Superior temporal gyrus (tissue), 1 donor: ENCODE measurements around the gene SHTN1.
A peak's percentile ranks its signal among the peaks of the same experiment; 100 is the strongest.

Experiments
- DNase-seq: peaks from one replicate; pipeline ENCODE4 v3.0.0-alpha.2; 2016; ENCODE audit errors: extremely low spot score

The SHTN1 gene

DNA sequence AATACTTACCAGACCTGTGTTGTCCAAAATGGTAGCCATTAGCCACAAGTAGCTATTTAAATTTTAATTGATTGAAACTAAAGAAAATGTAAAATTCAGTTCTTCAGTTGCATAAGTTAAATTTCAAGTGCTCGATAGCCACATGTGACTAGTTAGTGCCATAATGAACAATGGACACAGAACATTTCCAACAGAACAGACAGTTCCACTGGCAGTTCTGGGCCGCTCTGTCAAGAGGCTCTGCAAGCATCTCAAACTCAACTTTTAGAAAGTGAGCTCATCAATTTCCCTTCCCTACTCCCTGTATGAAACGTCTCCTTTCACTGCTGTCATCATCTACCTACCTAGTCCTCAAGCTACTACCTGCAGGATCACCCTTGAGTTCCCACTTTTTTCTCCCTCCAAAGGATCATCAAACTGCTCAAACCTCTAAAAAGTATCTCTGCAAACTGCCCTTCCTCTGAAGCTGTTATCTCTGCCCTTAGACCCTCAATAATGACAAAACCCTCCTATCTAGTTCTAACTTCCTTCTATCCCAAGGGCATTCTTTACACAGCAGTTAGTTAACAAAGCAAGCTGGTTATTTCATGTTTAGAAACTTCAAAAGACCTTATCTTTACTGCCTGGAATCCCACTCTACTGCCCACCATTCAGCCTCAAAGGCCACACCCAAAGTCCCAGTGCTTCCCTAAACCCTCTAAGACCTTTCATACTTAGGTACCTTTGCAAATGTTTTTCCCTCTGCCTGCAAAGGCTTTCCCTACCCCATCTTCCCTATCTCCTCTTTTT is 20.6 kb downstream of the SHTN1 start:
- DNase-seq = no peak

DNA sequence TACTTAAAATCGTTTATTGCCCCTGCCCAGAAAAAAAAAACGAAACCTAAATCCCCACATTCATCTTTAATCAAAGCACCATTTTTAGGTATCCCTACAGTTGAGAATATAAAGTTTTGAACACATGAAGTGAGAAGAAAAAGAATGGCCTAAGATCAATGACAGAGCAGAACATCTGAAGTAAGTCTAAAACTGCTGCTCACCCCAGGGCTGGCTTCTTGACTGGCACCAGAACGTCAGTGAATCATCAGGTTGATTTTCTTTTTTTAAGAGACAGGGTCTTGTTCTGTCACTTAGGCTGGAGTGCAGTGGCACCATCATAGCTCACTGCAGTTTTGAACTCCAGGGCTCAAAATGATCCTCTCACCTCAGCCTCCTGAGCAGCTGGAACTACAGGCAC is 24.9 kb downstream of the SHTN1 start:
- DNase-seq = no peak

DNA sequence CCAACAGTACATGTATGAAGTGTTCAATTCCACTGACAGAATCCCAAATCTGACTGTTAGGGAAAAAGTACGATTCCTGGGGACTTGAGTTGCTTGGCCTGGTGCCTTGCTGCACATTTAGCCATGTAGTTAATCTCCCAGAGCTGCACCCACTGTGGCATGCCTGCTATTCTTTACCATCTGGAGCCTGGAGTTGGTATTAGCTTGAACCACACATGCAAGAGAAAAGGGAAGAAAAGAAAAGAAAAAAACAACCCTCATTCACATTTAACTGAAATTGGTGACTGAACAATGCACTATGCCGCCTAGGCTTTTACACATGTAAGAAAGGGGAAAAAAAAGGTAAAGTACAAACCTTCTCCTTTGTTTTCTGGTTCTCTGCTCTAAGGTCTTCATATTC is 26.1 kb downstream of the SHTN1 start:
- DNase-seq = no peak

DNA sequence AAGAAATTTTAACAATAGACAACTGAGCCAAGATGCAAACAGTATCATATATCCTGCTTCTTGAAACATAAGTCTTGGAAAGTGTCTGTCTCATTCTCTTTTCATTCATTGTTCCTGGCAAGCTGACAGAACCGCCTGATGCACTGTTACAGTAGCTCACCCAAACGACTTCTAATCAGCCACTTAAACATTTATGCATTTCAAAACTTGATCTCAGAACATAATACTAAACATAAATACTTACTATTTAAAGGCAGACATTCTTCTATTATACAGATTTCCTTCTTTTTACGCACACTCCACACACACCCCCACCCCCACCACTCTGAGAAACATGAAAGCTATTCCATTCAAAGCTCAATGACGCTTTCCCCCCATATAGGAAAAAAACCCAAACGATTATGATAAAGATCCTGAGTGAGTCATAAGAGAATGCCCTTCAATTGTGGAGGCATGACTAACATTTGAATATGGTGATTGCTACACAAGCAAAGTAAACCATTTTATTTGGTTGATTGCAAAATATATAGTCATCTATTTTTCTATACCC is 30.5 kb downstream of the SHTN1 start:
- DNase-seq = peak; percentile 80

DNA sequence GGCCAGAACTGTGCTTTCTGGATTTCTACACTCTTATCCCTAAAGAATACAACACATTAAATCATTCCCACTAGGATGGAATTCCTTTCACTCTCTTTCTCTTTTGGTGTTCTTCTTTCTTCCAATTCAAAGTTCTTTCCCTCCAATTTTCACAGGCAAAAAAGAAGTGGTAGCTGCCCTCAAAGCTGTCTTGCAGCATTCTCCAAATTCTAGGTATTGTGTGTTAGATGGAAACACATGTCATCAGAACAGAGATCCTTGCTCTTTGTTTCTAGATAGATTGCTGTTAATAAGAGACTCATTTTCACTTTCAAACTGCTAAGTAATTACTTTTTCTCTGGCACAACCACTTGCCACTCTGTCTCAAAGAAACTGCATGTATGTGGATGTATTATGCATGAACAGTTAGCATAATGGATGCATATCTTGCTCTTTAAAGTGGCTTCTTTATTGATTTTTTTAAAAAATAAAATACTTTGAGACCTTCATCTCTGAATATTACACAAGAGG is 31.0 kb downstream of the SHTN1 start:
- no peak for DNase-seq

DNA sequence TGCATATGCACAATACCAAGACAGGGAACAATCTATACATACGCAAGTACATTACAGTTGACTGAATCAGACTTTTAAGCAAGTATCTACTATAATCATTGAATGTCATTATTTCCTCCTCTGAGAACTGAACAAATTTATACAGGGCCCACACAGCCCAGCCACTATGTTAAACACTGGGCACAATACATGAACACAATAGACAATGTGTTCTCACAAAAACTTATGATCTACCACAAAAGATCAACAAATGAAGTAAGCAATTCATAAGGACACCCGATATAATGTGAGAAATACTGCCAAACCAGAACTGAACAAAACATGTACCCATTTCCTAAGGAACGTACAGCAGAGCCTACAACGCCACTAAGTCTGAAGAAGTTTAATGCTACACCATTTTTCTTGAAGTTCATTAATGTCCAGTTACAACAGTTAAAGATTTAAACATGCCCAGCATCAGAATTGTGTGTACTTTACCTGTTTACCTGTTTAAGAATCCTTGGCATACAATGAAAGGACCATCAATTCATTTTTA is 31.5 kb downstream of the SHTN1 start:
- DNase-seq = peak; percentile 92

DNA sequence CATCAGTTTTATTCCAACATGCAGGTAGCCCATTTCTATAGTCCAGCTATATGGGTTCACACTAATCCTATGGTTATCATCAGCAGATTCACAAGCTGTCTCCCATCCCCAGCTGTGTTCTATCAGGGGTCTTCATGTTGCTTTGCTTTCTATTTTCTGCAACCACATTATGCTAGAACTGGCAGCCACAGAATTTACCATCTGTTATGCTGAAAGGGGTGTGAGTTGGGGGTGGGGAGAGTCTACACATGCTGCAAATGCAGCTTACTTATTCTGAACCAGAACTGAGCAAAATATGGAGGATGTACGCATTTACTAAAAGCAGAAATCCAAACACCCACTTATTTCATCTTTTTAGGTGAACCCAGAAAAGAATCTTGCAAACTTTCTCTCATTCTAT is 32.9 kb downstream of the SHTN1 start:
- peak; percentile 76 for DNase-seq

DNA sequence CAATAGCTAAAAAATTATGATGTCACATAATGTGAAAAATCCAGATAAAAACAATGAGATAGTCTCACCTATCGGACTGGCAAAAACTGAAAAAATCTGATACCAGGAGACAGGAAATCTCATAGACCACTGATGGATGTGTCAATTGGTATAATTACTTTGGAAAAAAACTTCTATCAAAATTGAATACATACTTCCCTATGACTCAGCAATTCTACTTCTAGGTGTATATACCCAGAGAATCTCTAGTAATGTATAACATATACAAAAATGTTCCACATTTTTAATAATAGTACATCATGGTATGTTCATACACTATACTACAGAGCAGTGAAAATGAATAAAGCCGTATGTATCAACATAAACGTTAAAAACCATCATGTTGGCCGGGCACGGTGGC is 34.9 kb downstream of the SHTN1 start:
- no peak for DNase-seq

DNA sequence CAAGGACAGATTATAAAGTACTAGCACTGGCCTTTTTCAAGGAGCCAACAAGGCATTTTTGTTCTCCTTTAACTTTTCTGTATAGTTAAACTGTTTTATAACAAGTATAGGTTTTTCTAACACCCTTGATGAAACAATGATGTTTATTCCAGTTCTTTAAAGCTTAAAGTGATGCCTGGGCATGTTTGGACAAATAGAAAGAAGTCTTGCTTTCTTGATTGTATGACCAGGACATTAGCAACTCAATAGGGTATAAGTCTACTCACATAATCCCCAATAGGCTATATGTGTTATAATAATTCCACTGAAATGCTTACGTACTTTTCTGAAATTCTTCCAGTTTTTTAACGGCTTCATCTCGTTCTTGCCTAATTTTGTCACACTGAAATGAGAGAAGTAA is 36.7 kb downstream of the SHTN1 start:
- no peak for DNase-seq

DNA sequence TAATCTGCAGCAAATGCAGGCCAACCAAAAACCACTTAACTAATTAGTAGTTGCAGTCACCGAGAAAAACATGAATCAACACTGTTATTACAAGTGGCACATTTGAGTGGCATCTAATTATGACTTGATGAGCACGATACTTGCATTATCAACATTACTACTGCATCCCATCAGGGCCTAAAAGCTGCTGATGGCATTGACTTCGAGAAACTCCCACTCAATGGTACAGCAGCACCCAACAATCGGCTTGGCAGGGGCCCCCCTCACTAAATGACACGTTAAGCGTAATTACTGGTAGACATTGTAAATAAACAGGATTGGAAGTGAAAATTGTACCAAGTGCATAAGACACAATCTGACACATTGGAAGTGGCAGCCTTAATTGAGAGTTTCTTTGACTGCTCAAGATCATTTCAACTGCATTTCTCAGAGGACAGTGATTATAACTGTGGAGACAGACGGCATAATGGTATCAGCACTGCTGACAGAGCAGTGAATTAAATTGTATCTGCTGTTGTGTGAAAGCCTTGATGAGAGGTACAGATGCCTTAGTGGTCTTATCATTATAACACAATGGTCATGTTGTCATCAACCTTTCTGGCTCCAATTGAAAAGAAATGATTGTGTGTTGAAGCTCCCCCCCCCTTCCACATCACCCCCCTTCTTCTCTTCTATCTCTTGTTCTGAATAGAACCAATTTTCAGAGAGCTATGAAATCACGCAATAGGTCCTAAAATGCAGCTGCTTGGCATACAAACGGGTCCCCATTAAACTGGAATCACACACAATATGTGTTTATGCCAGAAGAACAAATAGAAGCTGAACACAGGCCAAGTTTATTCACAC is 43.4 kb downstream of the SHTN1 start:
- DNase-seq = peak; percentile 97

DNA sequence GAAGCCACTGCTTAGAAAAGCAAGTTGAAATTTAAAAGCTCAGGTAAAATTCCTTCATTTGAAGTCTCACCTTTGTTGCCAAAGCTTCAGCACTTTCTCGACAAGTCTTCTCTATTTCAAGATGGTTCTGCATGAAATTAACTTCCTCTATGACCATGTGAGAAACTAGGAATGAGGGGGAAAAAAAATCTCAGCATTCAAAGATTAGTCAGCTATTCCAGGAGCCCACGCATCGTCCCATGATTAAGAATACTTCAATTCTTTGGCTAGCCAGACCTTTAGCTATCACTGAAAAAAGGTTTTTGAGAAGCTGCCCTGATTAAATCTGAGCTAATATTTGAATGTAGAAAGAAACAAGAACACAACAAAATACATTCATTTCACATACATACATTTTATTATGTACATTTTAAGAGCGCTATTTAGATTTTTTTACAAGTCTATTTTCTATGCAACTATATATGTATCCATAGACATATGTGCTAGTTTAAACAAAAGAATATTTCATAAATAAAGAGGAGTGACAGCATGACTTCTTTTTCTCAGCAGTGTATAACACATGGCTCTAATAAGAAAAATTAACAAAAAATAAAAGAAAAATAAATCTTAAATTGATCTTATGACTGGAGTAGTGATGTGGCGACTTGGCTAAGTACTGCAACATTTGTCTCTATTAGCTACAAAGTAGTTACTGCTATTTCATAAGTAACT is 44.8 kb downstream of the SHTN1 start:
- DNase-seq = peak; percentile 54

DNA sequence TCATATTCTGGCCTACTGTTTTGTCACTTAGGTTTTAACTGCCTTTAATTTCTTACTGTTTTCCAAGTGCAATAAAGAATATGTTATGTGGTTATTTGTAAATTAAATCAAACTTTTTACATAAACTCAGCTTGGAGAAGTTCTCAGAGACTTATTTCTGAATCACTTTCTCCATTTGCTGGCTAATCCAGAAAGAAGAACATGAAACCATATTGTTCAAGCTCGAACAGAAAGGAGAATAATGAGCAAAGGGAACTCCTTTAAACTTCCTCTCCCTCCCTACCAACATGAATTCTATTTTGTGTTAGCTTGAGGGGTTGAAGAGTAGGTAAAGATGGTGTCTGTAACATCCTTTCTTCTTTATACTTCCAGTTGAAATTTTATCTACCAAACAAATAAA is 52.3 kb downstream of the SHTN1 start:
- DNase-seq = no peak

DNA sequence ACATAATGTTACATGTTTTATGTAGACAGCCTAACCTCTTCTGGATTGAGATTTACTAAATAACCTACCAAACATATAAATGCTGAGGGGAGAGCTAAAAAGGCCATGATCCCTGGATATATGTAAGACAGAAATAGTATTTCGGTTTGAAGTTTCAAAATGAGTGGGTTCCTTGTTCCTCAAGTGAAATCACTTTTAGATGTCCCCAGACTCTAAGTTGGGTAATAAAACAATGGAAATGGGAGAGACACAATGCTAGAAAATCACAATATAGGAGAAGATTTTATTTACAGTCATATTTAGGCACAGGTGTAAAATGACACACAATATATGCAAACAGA is 56.5 kb downstream of the SHTN1 start:
- no peak for DNase-seq

DNA sequence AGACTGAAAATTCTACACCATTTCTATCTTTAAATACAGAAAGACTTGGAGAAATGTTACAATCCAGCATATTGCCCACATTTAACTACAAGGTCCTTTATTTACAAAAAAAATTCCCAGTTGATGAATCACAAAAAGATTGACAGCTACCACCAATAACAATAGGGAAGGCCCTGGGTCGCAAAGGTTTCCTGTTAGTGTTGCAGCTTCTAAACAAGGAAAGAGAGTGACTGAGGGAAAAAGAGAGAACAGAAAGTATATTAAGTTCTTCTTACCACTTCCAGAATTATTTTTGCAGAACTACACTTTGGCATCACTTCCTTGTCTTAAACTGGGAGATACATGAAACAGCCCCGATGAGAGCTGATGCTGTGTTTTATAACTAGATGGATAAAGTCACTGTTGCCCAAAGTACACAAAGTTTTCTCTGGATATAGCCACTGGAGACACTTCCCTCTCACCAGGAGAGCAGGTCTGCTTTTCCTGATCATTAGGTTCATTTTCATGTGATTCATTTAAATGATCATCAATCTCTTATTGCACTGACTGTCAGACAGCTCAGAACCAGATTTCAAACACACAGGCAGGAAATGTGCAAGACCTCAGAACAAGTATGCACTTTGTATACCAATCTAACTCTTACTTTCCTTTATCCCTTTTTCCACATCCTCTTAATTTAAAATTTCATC is 57.0 kb downstream of the SHTN1 start:
- no peak for DNase-seq

DNA sequence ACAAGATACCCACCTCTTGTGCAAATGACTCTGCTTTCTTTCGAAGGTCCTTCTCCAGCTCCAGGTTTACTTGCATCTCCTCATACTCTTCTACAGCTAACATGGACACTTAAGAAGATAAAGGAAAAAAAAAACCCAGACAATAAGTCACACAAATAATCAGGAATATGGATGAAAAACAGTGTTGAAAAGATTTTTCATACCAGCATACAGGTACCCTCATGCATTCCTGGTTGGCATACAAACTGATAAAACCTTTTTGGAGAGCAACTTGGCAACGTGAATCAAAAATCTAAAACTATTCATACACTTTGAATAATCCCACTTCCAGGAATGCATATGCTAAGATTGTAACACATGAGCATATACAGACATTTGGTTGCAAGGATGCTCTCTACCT is 60.1 kb downstream of the SHTN1 start:
- DNase-seq = no peak

DNA sequence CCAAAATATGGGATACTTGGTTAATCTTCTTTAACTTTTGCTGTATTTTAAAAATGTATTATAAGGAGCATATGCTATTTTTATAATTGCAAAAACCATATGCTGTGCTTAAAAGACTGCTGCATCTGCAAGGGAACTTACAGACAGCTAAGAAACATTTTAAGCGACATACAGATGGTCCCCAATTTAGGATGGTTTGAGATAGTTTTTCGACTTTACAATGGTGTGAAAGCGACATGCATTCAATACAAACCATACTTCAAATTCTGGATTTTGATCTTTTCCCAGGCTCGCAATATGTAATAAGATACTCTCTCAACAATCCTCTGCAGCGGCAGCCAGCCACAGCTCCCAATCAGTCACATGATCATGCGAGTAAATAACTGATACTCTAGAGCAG is 73.2 kb downstream of the SHTN1 start:
- no peak for DNase-seq

DNA sequence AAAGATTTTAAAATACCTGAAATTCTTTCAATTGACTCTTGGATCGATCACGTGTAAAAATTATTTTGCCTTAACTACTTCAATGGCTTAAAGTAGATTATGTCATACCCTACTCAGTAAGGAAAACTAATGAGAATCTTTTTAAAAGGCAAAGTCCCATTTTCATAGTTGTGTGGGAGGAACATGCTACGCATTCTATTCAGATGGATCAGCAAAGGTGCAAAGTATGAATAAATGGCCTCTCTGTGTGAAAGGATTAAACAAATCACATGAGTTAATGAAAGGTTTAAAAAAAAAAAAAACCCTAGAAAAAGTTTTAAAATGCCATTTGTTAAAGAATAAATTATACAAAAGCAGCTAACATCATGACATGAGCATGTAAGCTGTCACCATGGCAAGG is 78.6 kb downstream of the SHTN1 start:
- no peak for DNase-seq

DNA sequence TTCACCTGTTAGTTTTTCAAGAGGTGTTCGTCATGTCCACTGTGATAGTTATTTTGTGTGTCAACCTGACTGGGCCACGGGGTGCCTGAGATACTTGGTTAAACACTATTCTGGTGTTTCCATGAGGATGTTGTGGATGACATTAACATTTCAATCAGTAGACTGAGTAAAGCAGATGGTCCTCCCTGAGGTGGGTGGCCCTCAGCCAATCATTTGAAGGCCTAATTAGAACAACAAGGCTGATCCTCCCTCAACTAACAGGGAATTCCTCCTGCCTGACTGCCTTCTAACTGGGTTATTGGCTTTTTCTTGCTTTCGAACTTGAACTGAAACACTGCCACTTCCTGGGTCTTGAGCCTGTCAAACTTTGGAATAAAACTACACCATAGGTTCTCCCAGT is 79.9 kb downstream of the SHTN1 start:
- no peak for DNase-seq

DNA sequence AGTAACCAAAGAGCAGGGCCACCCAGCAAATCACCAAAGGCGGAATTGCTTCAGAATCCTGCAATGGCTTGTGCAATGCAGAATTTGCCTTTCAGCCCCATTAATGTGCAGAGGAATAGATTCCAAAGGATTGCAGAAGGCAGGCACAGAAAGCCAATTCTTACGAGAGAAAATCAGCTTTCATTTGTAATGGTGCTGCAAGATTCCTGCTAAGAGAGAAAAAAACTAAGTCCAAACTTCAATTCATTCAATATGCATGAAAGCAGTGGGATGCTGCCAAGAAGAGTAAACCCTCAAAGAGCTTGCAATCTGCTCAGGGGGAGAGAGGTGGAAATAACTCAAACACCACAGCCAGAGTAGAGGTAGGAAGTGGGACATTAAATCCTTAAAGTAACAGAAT is 85.3 kb downstream of the SHTN1 start:
- no peak for DNase-seq

DNA sequence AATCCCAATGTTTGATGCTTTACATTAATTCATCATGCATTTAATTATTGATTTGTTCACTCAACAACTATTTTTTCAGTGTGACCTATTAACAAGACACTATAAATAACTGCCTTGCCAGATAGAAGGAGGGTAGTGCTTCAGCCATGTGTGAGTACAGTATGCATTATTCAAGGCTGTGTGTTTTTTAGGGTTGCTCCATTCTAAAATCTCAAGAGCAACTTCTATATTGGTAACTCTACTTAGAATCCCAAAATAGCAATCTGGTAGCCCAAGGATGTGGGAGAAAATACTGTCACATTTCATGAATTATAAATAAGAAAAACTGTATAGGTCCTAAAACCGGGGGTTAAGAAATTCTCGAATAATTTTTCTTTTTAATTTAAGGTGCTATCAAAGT is 85.8 kb downstream of the SHTN1 start:
- DNase-seq = no peak

DNA sequence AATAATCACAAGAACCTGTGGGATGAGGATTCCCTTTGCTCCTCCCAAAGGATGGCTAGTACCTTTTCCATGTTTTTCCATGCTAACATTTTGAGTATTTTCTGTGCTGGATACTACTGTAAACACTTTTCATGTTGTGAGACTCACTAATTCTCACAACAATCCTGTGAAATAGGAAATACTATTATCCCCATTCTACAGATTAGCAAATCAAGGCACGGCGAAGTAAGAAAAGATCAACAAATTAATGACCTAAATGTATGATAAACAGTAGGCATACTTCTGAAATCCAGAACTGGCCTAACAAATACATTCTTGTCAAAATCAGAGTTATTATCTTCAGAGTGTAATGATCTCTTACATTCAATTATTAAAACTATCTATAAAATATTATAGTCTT is 86.4 kb downstream of the SHTN1 start:
- no peak for DNase-seq
